Glutamatergic neuron (in vitro differentiated cells): ENCODE measurements around the gene EXOC4. TPM values are rescaled to one million over a fixed set of nuclear protein-coding genes. Genes with fewer than 3 reads are reported as not detected.
A peak's percentile ranks its signal among the peaks of the same experiment; 100 is the strongest.

Source experiments
- DNase-seq: peaks from one replicate; pipeline ENCODE4 v3.0.0; 2022
- H3K27ac Mint-ChIP-seq: one replicate; pipeline ENCODE4 v1.8.0; 2020; ENCODE audit warnings: mild to moderate bottlenecking, mixed read lengths, inconsistent platforms; ENCODE audit not compliant: unreplicated experiment
- H3K27me3 Mint-ChIP-seq: one replicate; pipeline ENCODE4 v1.8.0; 2020; ENCODE audit warnings: mild to moderate bottlenecking, moderate library complexity, mixed read lengths, inconsistent platforms; ENCODE audit not compliant: unreplicated experiment
- H3K36me3 Mint-ChIP-seq: one replicate; pipeline ENCODE4 v1.8.0; 2020; ENCODE audit warnings: mild to moderate bottlenecking, mixed read lengths, inconsistent platforms; ENCODE audit not compliant: unreplicated experiment
- H3K4me1 Mint-ChIP-seq: one replicate; pipeline ENCODE4 v1.8.0; 2020; ENCODE audit warnings: mild to moderate bottlenecking, low read depth, mixed read lengths, inconsistent platforms; ENCODE audit not compliant: unreplicated experiment
- H3K4me3 Mint-ChIP-seq: one replicate; pipeline ENCODE4 v1.8.0; 2020; ENCODE audit warnings: mild to moderate bottlenecking, mixed read lengths, inconsistent platforms; ENCODE audit not compliant: unreplicated experiment
- H3K9me3 Mint-ChIP-seq: one replicate; pipeline ENCODE4 v1.8.0; 2020; ENCODE audit warnings: mild to moderate bottlenecking, moderate library complexity, mixed read lengths, inconsistent platforms; ENCODE audit not compliant: unreplicated experiment
- CTCF ChIP-seq: fragments of 200-600 bp; sonication (generic); IDR thresholded peaks from one replicate; pipeline ENCODE4 v1.5.0; 2021; ENCODE audit not compliant: partially characterized antibody, unreplicated experiment
- total RNA-seq: library from RNA; stranded (reverse); fragmentation: NEBNext Ultra II Directional; extraction: Animal tissue kit (Norgen Biotek cat#: 25700); gene quantifications from one replicate; pipeline ENCODE4 v1.2.1, GENCODE V29; 2021; ENCODE audit not compliant: unreplicated experiment

The EXOC4 gene
- total RNA-seq, 1 donor from 2014 or later: 73.8 TPM

GRCh38 chr7:134009314-134010110 is 756.6 kb downstream of the EXOC4 start:
- Mint-ChIP-seq H3K4me1 (peaks cover 7% of the 10 kb centered on the region), H3K27ac (no peak overlapping the region), H3K36me3 (peaks cover 6% of the 10 kb centered on the region), H3K4me3 (no peak overlapping the region), H3K27me3 (no peaks in the 10 kb centered on the region), H3K9me3 (peaks cover 6% of the 10 kb centered on the region)
- no peak for DNase-seq
- no peak for TF ChIP-seq CTCF

DNA sequence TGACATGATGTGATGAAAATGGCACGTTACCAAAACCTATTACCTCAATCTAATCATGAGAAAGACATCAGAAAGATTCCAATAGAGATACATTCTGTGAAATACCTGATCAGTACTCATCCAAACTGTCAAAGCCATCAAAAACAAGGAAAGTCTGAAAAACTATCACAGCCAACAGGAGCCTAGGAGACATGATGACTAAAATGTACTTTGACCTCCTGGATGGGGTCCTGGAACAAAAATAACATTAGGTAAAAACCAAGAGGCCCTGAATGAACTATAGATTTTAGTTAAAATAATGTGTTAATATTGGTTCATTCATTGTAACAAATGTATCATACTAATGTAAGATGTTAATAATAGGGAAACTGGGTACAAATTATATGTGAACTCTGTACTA is 760.4 kb downstream of the EXOC4 start:
- Mint-ChIP-seq H3K27me3 (no peaks in the 10 kb centered on the region), H3K4me3 (no peak overlapping the region), H3K36me3 (no peaks in the 10 kb centered on the region), H3K4me1 (no peaks in the 10 kb centered on the region), H3K9me3 (peaks cover 3% of the 10 kb centered on the region), H3K27ac (no peak overlapping the region)
- no peak for TF ChIP-seq CTCF
- no peak for DNase-seq

GRCh38 chr7:134014935-134015334 is 762.1 kb downstream of the EXOC4 start:
- TF ChIP-seq CTCF: no peak
- Mint-ChIP-seq H3K9me3 (peaks cover 3% of the 10 kb centered on the region), H3K4me1 (no peaks in the 10 kb centered on the region), H3K27me3 (no peaks in the 10 kb centered on the region), H3K27ac (no peak overlapping the region), H3K36me3 (no peaks in the 10 kb centered on the region), H3K4me3 (no peak overlapping the region)
- no peak for DNase-seq

GRCh38 chr7:134016223-134016941 is 763.5 kb downstream of the EXOC4 start:
- H3K36me3 Mint-ChIP-seq: no peaks in the 10 kb centered on the region
- peak; percentile 48 for DNase-seq
- no peak overlapping the region for H3K27ac Mint-ChIP-seq
- TF ChIP-seq CTCF: peak; percentile 52
- H3K27me3 Mint-ChIP-seq: no peaks in the 10 kb centered on the region
- no peaks in the 10 kb centered on the region for H3K4me1 Mint-ChIP-seq
- no peak overlapping the region for H3K4me3 Mint-ChIP-seq
- peaks cover under 1% of the 10 kb centered on the region for H3K9me3 Mint-ChIP-seq

GRCh38 chr7:134016942-134017303 is 764.0 kb downstream of the EXOC4 start:
- no peaks in the 10 kb centered on the region for H3K27me3 Mint-ChIP-seq
- H3K36me3 Mint-ChIP-seq: no peaks in the 10 kb centered on the region
- H3K4me1 Mint-ChIP-seq: no peaks in the 10 kb centered on the region
- TF ChIP-seq CTCF: peak; percentile 8
- H3K27ac Mint-ChIP-seq: no peak overlapping the region
- H3K9me3 Mint-ChIP-seq: no peaks in the 10 kb centered on the region
- no peak for DNase-seq
- no peak overlapping the region for H3K4me3 Mint-ChIP-seq
